Limb (tissue), 2 donors: ENCODE results near the gene RCN2.
"Not testable (repeated sequence)": the region's sequence is repeated elsewhere in the genome, so short reads cannot be mapped to it uniquely, and the experiment has no call there.

Source experiments
- DNase-seq, 2 donors: peaks; one replicate each; pipeline ENCODE4 v3.0.0-alpha.2; 2016; ENCODE audit errors: extremely low spot score in 2 of 2

RCN2 gene

DNA sequence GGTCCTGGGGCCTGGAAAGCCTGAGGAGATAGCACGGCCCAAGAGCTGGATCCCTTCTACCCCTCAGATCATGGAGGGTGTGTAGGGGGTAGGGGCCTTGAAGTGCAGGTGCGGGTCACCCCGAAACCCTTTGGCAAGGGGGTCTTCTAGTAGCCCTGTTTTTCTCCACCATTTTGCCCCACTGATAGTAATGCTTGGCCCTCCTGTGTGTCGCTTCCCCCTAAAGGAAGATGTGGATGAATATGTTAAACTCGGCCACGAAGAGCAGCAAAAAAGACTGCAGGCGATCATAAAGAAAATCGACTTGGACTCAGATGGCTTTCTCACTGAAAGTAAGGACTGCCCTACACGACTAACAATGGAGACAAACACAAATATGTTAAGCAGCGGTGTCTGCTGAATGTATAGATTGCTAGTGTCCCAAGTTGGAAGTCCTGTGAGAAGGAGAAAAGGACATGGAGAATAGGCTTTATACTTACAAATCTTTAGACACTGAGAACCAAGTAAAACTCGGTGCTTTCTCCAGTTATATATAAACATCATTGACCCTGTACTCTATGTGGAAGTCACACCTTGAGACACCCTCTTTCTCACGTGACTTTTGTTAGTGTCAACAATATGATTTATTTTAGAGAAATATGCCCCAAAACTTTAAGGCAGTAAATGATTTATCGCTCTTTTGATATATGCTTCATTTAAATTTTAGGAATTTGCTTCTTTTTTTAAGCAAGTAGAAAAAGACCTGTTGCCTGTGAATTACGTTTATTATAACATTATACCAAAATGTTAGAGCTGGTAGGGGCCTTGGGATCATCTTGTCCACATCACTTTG is 802 bp downstream of the RCN2 start:
- DNase-seq, result no peak

DNA sequence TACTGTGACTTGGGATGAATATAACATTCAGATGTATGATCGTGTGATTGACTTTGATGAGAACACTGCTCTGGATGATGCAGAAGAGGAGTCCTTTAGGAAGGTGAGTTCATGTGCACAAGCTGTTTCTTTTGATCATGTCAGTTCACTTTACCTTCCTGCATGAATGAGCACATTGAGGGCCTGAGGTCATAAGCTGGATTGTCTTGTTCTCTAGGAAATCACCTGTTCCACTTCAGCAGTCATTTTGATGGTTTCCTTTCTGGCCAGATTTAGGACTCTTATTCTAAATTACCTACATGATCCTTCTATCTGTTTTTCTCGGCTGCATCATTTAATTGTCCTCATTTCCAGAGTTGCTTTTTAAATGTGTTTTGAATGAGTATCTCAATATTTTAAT is 4.1 kb downstream of the RCN2 start:
- no peak for DNase-seq

DNA sequence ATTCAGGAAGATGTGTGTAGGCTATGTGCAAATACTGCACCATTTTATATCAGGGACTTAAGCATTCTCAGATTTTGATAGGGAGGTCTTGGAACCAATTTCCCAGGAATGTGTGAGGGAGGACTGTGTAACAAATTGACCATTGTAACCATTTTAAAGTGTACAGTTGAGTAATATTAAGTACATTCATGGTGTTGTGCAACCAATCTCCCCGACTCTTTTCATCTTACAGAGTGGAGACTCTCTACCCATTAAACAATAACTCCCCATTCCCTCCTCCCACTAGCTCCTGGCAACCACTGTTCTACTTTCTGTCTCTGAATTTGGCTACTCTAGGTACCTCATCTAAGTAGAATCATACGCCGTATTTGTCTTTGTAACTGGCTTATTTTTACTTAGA is 5.1 kb downstream of the RCN2 start:
- no peak for DNase-seq

DNA sequence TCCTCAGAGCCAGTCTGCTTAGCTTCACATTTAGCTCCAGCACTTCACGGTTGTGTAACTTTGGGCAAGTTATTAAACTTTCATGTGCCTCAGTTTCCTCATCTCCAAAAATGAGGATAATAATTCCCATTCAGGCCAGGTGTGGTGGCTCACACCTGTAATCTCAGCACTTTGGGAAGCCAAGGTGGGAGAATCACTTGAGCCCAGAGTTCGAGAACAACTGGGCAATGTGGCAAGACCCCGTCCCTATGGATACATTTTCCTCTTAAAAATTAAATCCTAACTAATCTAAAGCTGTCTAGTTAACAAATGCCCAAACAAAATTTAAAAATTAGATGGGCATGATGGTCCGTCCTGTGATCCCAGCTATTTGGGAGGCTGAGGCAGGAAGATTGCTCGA is 7.2 kb downstream of the RCN2 start:
- DNase-seq, result no peak

DNA sequence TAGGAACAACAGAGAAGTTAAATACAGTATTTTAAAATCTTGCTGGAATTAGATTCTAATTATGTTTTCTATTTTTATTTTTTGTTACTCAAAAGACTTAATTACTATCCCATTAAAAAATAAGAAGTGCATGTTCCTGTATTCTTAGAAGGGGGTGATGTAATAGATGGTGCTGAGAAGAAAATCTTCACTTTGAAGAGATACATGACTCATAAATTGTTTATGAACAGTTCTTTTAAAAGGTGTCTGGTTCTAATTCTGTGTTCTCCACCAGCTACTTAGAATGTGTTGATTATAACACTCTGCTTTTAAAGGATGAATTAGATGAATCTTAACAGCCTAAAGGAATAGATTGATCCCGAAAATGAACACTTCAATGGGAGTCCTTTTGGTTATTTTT is 8.2 kb downstream of the RCN2 start:
- DNase-seq, result no peak

DNA sequence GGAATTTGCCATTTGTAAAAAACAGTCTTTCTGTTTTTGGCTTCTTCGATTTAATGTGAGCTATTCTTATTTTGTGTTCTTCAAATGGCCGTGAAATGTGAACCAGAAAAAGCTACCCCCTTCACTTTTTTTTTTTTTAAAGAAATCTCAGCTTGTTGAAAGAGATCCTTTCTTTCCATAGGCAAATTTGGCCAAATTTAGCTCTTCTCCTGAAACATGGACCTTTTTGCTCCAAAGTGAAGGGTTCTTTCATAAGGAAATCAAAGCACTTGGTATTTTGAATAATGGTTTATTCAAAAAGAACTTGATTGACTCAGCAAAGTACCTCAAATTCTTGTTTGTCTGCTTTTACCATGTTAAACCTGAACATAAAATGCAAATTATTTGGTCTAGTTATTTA is 10.1 kb downstream of the RCN2 start:
- DNase-seq, result no peak

DNA sequence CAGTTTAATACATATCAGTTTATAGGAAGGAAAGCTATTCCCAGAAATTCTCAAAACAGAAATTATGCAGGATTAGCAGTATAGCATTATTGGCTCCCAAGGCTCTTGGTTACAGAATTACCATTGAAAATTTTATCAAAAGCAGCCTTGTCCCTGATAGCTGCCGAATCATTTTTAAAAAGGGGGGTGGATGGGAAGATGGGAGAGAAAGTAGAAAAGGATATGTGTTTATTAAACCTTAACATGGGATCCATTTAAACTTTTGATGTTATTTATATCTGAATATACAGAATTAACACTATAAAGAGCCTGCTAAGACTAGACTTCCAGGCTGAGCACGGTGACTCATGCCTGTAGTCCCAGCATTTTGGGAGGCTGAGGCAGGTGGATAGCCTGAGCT is 10.8 kb downstream of the RCN2 start:
- no peak for DNase-seq

DNA sequence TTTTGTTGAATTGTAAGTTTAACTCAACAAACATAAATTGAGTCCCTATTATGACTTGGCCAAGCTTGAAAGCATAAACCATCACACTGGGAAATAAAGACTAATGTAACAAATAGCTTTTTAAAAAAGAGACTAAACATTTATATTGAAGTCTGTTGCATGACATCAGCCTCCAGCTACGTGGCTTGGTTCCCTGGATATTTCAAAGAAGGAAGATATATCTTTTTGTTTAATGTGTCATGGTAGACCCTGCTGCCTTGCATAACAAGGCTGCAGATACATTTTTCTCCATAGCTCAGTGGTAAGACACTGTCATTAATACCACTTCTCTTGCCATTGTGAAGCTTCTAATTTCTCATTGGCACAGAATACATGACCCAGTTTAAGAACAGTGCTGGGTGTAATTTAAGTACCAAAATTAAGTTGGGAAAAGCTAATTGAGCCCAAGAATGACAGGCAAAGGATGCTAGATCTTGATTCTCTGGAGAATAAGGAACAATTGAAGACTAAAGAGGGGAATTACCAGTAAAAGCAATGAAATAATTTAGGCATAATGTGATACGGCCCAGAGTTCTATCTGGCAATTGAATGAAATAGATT is 14.0 kb downstream of the RCN2 start:
- no peak for DNase-seq

DNA sequence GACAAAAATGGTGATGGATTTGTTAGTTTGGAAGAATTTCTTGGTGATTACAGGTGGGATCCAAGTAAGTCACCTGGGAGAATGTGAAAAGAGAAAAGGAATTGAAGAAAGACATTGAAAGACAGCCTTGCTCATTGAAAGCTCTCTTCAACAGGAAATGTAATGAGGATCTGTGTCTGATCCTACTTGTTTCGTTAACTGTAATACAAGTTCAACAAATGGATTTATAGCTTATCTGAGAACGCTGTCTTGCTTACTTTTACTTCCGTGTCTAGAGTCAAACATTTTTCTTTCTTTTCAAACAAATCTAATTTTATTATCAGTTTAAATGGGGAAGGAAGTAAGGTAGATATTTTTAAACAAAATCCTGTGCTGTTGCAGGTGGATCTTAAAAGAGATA is 15.9 kb downstream of the RCN2 start:
- DNase-seq, result no peak

DNA sequence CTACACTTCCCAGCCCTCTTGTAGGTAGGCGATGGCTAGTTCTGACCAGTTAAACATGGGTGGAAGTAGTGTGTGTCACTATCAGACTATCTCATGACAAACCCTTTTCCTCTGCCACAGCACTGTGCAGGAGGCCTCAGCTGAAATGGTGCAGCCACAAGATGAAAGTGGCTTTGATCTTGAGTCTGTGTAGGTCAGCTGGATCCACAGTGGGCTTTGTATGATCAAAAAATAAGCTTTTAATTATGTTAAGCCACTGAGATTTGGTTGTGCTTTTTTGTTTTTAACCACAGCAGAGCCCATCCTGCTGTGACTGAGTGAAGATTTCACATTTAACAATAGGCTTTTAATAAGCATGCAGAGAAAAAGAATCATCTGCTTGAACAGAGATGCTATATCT is 19.7 kb downstream of the RCN2 start:
- DNase-seq, result no peak

DNA sequence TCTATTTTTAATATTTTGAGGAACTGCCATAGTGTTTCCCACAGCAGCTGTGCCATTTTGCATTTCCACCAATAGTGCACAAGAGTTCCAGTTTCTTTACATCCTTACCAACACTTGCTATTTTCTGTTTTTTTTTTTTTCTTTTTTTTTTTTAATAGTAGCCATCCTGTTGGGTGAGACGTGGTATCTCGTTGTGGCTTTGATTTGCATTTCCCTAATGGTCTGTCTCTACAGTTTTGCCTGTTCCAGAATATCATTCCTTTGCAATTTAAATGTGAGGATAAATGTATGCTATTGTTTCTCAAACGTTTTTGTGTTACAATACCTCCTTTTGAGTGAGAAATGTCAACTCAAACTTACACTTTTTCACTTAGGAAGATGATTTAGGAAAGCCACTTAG is 22.4 kb downstream of the RCN2 start:
- no peak for DNase-seq

DNA sequence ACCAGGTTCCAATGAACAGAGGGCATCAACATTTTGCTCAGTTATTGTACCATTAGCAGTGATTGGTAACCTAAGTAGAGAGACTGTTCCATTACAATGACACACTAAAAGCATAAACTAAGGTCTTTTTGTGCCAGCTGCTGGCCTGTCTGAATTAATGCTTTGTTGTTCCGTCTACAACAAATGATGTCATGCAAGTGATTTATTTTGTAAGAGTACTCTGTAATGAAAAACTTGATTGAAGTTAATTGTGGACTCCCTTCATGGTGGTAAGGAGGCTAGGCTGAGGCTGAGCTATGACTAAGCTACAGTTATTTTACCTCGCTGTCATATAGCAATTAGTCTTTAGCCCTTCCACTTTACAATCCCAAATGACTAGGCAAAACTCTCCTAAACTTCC is 23.2 kb downstream of the RCN2 start:
- DNase-seq, result no peak

DNA sequence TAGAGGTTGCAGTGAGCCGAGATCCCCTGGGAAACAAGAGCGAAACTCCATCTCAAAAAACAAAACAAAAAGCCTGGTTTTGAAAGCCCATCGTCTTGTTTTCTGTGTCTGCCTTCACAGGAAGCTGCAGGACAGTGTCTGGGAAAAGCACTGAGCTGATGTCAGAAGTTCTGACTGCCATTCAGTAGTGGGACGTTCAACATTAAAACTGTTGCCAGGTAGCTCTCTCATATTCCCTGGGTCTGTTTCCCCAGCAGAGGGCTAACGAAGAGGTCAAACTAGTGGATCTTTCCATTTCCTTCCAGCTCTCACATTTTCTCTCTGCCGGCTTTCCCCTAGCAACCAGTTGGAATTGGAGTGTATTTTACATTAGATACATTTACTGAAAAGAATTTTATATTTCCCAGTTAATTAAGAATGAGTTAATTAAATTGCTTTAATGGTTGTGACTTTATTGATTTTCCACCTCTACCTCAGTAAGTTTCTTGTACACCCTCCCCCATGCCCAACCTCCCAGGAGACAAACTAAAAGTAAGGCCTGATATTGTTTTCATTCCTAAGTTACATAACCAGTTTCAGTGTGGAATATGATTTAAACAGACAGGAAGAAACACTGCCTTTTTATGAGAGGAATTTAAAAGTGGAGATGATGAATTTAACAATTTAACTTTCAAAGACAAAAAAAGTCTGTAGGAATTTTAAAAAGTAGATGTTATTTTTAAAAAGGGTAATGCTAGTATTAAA is 29.9 kb downstream of the RCN2 start:
- DNase-seq, result peak in 1 of 2 donors; percentile 16

DNA sequence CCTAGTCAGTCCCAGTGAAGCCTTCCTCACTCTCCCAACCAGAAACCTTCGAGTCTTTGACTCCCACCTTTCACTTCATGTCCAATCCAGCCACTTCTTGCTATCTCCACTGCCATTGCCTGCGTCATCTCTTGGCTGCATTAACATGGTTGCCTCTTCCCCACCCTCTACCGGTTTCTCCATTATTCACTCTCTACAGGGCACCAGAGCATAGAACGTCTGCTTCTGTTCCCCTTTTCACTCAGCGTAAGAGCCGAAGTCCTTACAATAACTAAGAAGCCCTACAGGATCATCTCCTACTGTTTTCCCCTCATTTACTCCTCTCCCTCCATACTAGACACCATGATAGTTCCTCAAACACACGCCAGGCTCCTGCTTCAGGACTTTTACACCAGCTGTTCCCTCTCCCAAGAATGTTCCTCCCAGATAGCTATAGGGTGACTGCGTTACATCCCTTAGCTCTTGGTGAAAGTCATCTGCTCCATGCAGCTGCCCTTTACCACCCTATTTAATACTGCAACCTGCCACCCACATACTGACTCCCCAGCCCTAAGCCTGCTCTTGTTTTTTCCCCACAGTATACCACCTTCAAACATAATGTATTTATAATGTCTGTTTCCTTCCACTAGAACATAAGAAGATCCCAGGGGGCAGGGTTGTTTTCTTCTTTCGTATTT is 30.9 kb downstream of the RCN2 start:
- DNase-seq, result no peak

DNA sequence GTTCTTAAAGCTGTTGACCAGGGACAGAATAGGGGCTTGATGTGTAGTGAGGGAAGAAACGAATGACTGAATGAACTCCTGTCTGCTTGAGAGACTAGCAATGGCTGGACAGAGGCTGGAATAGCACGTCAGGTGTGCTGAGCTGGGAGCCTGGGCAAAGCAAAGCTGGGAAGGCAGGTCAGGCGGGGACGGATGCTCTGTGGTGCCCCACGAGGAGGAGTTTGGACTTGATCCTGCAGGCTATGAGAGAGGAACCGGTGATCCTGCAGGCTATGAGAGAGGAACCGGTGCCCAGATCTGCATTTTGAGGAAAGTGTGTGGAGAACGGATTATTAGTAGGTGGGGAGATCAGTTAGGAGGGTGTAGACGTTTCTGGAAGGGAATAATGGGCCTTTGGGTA is 32.0 kb downstream of the RCN2 start:
- no peak for DNase-seq

DNA sequence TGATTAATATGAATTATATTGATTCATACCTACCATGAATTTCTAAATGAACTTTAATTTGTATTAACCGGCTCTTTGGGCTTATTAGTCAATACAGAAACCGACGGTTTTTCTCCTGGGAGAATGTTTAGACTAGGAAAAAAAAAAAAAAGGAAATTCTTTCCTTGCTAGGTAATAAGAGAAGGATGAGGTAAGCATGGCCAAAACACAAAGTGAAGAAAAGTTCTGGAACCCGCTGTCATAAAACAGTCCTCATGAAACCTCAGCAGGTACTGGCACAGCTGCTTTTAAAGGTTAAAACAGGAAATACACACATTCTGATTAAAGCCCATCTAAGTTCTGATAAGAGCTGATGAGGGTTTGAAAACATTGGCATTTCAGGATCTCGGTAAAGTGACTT is 32.6 kb downstream of the RCN2 start:
- no peak for DNase-seq

DNA sequence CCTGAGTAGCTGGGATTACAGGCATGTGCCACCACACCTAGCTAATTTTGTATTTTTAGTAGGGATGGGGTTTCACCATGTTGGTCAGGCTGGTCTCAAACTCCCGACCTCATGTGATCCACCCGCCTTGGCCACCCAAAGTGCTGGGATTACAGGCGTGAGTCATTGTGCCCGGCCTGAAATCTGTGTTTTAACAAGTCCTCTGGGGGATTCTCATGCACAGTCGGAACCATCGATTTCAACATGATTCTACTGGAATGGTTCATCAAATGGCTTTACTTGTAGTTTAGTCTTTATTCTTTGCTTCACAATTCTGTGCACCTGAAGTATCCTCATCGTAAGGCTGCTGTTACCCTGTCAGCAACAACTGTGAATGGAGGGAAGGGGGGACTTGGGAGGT is 34.5 kb downstream of the RCN2 start:
- not testable (repeated sequence) for DNase-seq

DNA sequence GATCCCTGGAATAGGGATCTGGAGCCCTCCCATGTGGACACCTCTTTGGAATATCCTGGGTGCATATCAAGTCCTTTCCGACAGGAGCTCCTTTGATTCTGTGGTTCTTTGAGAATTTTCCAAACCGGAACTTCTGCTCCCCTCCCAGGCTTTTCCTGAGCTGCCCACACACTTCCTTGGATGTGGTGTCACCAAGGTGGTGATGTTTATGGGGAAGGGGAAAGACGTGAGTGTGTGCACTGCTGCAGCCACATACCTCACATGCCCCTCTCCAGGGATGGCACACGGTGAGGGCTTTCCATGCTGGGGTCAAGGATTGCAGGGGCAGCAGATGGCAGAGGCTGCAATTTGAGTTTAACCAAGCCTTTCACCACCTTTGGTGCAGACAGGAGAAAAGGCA is 35.5 kb downstream of the RCN2 start:
- DNase-seq, result no peak

DNA sequence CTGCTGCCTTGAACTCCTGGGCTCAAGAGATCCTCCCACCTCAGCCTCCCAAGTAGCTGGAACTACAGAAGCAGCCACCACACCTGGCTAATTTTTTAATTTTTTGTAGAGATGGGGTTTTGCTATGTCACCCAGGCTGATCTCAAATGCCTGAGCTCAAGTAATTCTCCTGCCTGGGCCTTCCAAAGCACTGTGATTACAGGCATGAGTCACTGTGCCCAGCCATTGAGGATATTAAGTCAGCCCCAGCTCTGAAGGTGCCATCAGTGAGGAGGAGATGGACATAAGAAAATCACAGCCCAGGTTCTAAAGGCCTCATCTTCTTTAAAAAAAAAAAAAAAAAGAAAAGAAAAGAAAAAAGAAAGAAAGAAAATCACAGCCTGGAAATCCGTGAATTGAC is 36.8 kb downstream of the RCN2 start:
- DNase-seq, result no peak

DNA sequence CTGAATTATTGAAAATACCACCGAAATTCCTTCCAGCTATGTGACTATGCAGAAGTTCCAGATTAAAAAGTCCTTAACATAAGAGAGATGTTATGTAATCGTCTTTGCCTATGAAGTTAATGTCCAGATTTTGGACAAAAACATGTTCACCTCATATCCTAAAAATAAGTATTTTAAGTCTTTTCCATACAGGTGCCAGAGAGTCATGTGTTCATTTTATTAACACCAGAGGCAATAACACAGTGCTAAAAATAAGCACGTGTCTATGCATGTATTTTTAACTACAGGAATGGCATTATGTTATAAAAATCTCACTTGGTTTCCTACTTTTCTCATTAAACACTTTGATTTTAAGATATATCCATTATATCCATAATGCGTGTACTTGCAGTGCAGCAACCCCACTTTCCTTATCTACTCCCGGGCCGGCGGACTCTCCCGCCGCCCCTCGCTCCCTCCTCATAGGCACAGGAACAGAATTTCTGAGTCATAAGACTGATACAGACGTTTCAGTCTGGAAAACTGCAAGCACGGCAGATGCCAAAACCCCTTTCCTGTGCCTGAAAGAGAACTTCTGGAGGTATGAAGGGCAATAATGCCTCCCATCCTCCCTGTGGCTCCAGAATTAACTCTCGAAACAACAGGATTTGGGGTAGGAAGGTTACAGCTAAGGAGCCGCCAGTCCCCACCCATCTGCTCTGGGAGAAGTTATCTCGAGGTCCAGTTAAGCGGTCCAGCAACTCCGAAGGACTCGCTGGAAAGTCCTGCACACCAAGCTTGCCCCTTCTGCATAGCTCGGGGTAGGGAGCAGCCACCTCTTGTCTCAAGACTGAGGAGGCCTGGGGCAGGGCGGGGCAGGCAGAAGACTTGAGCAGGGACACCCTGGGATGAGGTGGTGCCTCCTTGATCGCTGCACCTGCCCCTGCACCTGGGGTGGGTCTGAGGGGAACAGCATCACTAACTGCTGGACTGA is 41.1 kb downstream of the RCN2 start:
- DNase-seq, result no peak

DNA sequence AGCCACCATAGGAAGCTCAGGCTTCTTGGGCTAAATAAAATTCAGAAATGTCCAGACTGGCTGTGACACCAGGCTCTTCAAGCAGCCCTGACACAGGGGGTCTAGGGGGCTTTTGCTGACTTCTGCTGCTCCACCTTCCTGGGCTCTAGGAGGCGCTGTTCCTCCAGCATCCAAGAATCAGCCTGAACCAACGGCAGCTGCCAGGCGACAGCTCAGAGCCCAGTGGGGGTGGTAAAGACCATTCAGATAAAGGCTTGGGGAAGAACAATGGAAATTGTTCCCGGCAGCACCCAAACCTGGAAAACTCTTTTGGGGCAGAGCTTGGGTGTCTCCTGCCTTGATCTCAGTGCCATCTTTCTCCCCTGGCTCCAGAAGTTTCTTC is 41.8 kb downstream of the RCN2 start:
- DNase-seq, result no peak
